Right atrium auricular region (tissue), 2 donors: ENCODE measurements around the gene GNA14. TPM values are rescaled to one million over a fixed set of nuclear protein-coding genes. Genes with fewer than 3 reads are reported as not detected.
A peak's percentile ranks its signal among the peaks of the same experiment; 100 is the strongest.
"Not testable (repeated sequence)": the region's sequence is repeated elsewhere in the genome, so short reads cannot be mapped to it uniquely, and the experiment has no call there.

Source experiments
- DNase-seq: peaks from one replicate; pipeline ENCODE4 v3.0.0-alpha.2; 2019; ENCODE audit warnings: low spot score
- H3K27ac ChIP-seq, 2 donors: fragments of 200-600 bp; sonication (generic); 1 replicate in 1 of 2; 2 replicates in 1 of 2; pipeline ENCODE4 v1.5.1; 2016 to 2019
- H3K27me3 ChIP-seq, 2 donors: fragments of 200-600 bp; sonication (generic); one replicate each; pipeline versions ENCODE4 v1.5.1 to v1.6.0; 2017 to 2019
- H3K36me3 ChIP-seq: fragments of 200-600 bp; sonication (generic); one replicate; pipeline ENCODE4 v1.5.1; 2016
- H3K4me1 ChIP-seq, 2 donors: fragments of 200-600 bp; sonication (generic); one replicate each; pipeline versions ENCODE4 v1.5.1 to v1.6.0; 2017 to 2019
- H3K4me3 ChIP-seq, 2 donors: fragments of 200-600 bp; sonication (generic); 1 replicate in 1 of 2; 2 replicates in 1 of 2; pipeline ENCODE4 v1.5.1; 2017 to 2019; ENCODE audit warnings: mild to moderate bottlenecking in 1 of 2, moderate library complexity in 1 of 2
- H3K9me3 ChIP-seq, 2 donors: fragments of 200-600 bp; sonication (generic); one replicate each; pipeline ENCODE4 v1.5.1; 2019
- CTCF ChIP-seq, 2 donors: fragments of 200-600 bp; sonication (generic); IDR thresholded peaks; one replicate each; pipeline ENCODE4 v1.5.1; 2019; ENCODE audit warnings: antibody characterized with exemption in 2 of 2
- total RNA-seq, 2 donors: library from RNA; depleted of rRNA; stranded (reverse); fragments of >200 nt; gene quantifications; one replicate each; pipeline ENCODE4 v1.1.0, GENCODE V29; 2016

The GNA14 gene
- 1 to 10 TPM; 2.2 to 4.3 TPM for total RNA-seq

GRCh38 chr9:77648234-77649108 is at the start of gene GNA14:
TSS of gene GNA14 (minus strand) at chr9:77648322. CDS start at chr9:77647793, 529 bp downstream.
- H3K9me3 ChIP-seq, result no peaks in the 10 kb centered on the region
- DNase-seq, result peak; percentile 72
- peak within 1 kb of the TSS; percentile 56 to 62 for H3K27ac ChIP-seq
- no peaks in the 10 kb centered on the region for H3K27me3 ChIP-seq
- TF ChIP-seq CTCF (IDR thresholded peaks at IDR 0.05), result no peak
- peaks cover 0 to 27% of the 10 kb centered on the region in 2 donors for H3K4me1 ChIP-seq
- H3K36me3 ChIP-seq, result no peaks in the 10 kb centered on the region
- H3K4me3 ChIP-seq, result peak within 1 kb of the TSS; percentile 50 to 56

GRCh38 chr9:77697238-77697984 is 49.3 kb upstream of the GNA14 start:
- no peak for DNase-seq
- H3K4me1 ChIP-seq, result no peaks in the 10 kb centered on the region
- H3K27me3 ChIP-seq, result no peaks in the 10 kb centered on the region
- no peak overlapping the region for H3K27ac ChIP-seq
- H3K4me3 ChIP-seq, result no peak overlapping the region
- no peak for TF ChIP-seq CTCF (IDR thresholded peaks at IDR 0.05)
- H3K36me3 ChIP-seq, result no peaks in the 10 kb centered on the region
- peaks cover 0 to 8% of the 10 kb centered on the region in 2 donors for H3K9me3 ChIP-seq

GRCh38 chr9:77690723-77691122 is 42.6 kb upstream of the GNA14 start:
- not testable (repeated sequence) for H3K27ac ChIP-seq, H3K4me1 ChIP-seq, H3K4me3 ChIP-seq, H3K9me3 ChIP-seq, DNase-seq, H3K27me3 ChIP-seq, H3K36me3 ChIP-seq

- H3K4me3 ChIP-seq, result not testable (repeated sequence)
Measured at GRCh38 chr9:77690119-77690518, 42.0 kb upstream of the GNA14 start.

GRCh38 chr9:77687737-77688136 is 39.6 kb upstream of the GNA14 start:
- H3K4me3 ChIP-seq, H3K27me3 ChIP-seq, H3K4me1 ChIP-seq, H3K9me3 ChIP-seq, H3K36me3 ChIP-seq, DNase-seq, H3K27ac ChIP-seq: not testable (repeated sequence)

More at GRCh38 chr9:77690119-77690518, 42.0 kb upstream of the GNA14 start:
- H3K27ac ChIP-seq, H3K36me3 ChIP-seq, H3K9me3 ChIP-seq, H3K4me1 ChIP-seq, DNase-seq, H3K27me3 ChIP-seq: not testable (repeated sequence)

- DNase-seq, result no peak
- Histone ChIP-seq H3K27me3 (no peaks in the 10 kb centered on the region), H3K4me3 (no peak overlapping the region), H3K27ac (no peak overlapping the region), H3K36me3 (no peaks in the 10 kb centered on the region), H3K9me3 (no peaks in the 10 kb centered on the region), H3K4me1 (no peaks in the 10 kb centered on the region)
- TF ChIP-seq CTCF (IDR thresholded peaks at IDR 0.05), result no peak
Measured at GRCh38 chr9:77680581-77680980, 32.5 kb upstream of the GNA14 start.

GRCh38 chr9:77679661-77680368 is 31.7 kb upstream of the GNA14 start:
- no peak overlapping the region for H3K27ac ChIP-seq
- no peaks in the 10 kb centered on the region for H3K36me3 ChIP-seq
- no peak for TF ChIP-seq CTCF (IDR thresholded peaks at IDR 0.05)
- no peaks in the 10 kb centered on the region for H3K27me3 ChIP-seq
- H3K4me1 ChIP-seq, result no peaks in the 10 kb centered on the region
- no peak for DNase-seq
- no peaks in the 10 kb centered on the region for H3K9me3 ChIP-seq
- no peak overlapping the region for H3K4me3 ChIP-seq
